ENCODE data around the gene TRABD2B. TPM values are rescaled to one million over a fixed set of nuclear protein-coding genes. Genes with fewer than 3 reads are reported as not detected.

TRABD2B gene
- 1.1 TPM in 1 of 2 replicates, not detected in the other for total RNA-seq

DNA sequence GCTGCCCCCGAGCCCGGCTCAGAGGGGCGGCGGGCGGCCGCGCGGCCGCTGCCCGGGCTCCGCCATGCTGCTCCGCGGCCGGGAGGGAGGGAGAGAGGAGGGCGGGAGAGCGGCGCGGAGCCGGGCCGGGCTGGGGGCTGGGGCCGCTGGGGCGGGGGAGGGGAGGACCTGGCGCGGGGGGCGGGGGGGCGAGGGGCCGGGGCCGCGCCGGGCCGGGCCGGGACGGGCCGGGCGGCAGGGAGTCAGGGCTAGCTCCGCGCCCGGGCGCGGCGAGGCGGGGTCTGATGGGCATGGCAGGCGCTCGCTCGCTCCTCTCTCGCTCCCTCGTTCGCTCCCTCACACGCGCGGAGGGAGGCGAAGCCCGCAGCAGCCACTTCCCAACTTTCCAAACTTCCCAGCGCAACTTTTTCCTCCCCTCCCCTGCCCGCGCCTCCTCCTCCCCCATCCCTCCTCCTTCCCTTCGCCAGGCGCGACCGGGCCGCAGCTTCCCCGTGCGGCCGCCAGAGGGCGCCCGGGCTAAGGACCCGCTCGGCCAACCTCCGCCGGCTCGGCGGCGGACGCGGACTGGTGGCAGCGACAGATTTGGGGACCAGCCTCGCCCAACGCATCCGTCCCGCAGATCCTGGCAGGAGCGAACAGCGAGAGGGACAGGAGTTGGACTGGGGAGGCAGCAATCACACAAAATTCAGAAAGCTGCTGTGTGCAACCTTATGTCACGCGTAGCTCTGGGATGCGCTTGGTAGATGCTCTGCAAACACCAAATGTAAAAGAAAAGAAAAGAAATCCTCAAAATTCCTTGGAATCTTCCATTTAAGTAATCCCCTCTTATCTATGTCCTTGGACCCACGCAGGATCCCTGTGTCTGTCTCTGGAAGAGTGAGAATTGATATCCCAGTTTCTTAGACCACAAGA is at the start of gene TRABD2B:
Gene TRABD2B (minus strand): TSS at position 97 of the 912 bp plus-strand sequence.

Other genes with a start within 250 kb of the TRABD2B start
- gene SLC5A9, start 225.3 kb upstream of the TRABD2B start, total RNA-seq: 0.07 TPM in 1 of 2 replicates, not detected in the other

All from nasal cavity respiratory epithelium epithelial cell of viscerocranial mucosa (primary cell).